Activated CD8-positive, alpha-beta T cell treated with anti-CD3 and anti-CD28 coated beads for 36 hours (primary cell): ENCODE results near the gene PPP4R1. TPM values are rescaled to one million over a fixed set of nuclear protein-coding genes. Genes with fewer than 3 reads are reported as not detected.

ENCODE experiments used
- ATAC-seq: fragments of 200-7000 bp; cut with Tn5 transposase; one replicate; pipeline ENCODE4 v1.10.0; 2021; ENCODE audit warnings: mild to moderate bottlenecking, moderate library complexity
- CTCF ChIA-PET: fragments of 350-600 bp; sonication (Branson Sonifier 250); formaldehyde crosslinking; loops from one replicate; lab custom pipeline; 2021; ENCODE audit warnings: antibody characterized with exemption; lab: Charles Lee
- POLR2A ChIA-PET: fragments of 350-600 bp; sonication (Branson Sonifier 250); formaldehyde crosslinking; loops from one replicate; lab custom pipeline; 2021; ENCODE audit warnings: antibody characterized with exemption; lab: Charles Lee
- DNase-seq: peaks from one replicate; pipeline ENCODE4 v3.0.0-alpha.2; 2020
- H3K27ac Mint-ChIP-seq: one replicate; pipeline ENCODE4 v1.8.0; 2021; ENCODE audit warnings: mild to moderate bottlenecking, mixed read lengths
- H3K27me3 Mint-ChIP-seq: one replicate; pipeline ENCODE4 v1.8.0; 2021; ENCODE audit warnings: mixed read lengths
- H3K36me3 Mint-ChIP-seq: one replicate; pipeline ENCODE4 v1.8.0; 2021; ENCODE audit warnings: low read depth, mixed read lengths
- H3K4me1 Mint-ChIP-seq: one replicate; pipeline ENCODE4 v1.8.0; 2021; ENCODE audit warnings: low read depth, mixed read lengths
- H3K4me3 Mint-ChIP-seq: one replicate; pipeline ENCODE4 v1.8.0; 2021; ENCODE audit warnings: mild to moderate bottlenecking, moderate library complexity, mixed read lengths
- H3K9me3 Mint-ChIP-seq: one replicate; pipeline ENCODE4 v1.8.0; 2021; ENCODE audit warnings: mixed read lengths
- CTCF ChIP-seq: fragments of 200-600 bp; IDR thresholded peaks from one replicate; pipeline ENCODE4 v1.8.0; 2022; ENCODE audit warnings: antibody characterized with exemption, mild to moderate bottlenecking
- intact Hi-C: fragments of 100-400 bp; cut with micrococcal nuclease; formaldehyde crosslinking; loops from one replicate; pipeline ENCODE4 v1.10.0; 2022
- total RNA-seq, 2 experiments: library from RNA; stranded (reverse); gene quantifications; one replicate each; pipeline ENCODE4 v1.2.3, GENCODE V29; 2021

Gene PPP4R1
- total RNA-seq, 2 experiments from 2014 or later = 31.4 to 31.7 TPM

- no peak overlapping the region for H3K27ac Mint-ChIP-seq
- no peaks in the 10 kb centered on the region for H3K9me3 Mint-ChIP-seq
- H3K27me3 Mint-ChIP-seq = no peaks in the 10 kb centered on the region
- no peak for ATAC-seq
- peaks cover 17% of the 10 kb centered on the region for H3K36me3 Mint-ChIP-seq
- DNase-seq = no peak
- CTCF ChIA-PET = interaction anchor here (1.3 kb wide), 1 partner anchor 10 kb away, joined by 3 read pairs; no protein-coding TSS in a partner anchor
- peaks cover 5% of the 10 kb centered on the region for H3K4me1 Mint-ChIP-seq
- intact Hi-C loops = loop anchor here (5.0 to 10.0 kb wide), 2 partner anchors 185 to 447 kb away; partner anchors contain the start of gene TWSG1
- no peak for TF ChIP-seq CTCF
- POLR2A ChIA-PET = no interaction called here
- H3K4me3 Mint-ChIP-seq = no peak overlapping the region
Observed at GRCh38 chr18:9519399-9519798, 95.0 kb downstream of the PPP4R1 start.

- no peaks in the 10 kb centered on the region for H3K27me3 Mint-ChIP-seq
- peaks cover 5% of the 10 kb centered on the region for H3K4me1 Mint-ChIP-seq
- DNase-seq (no peak), ATAC-seq (no peak)
- no peak overlapping the region for H3K27ac Mint-ChIP-seq
- no peaks in the 10 kb centered on the region for H3K9me3 Mint-ChIP-seq
- intact Hi-C loops = loop anchor here (5.0 to 10.0 kb wide), 2 partner anchors 183 to 446 kb away; partner anchors contain the start of gene TWSG1
- H3K4me3 Mint-ChIP-seq = no peak overlapping the region
- no peak for TF ChIP-seq CTCF
- CTCF ChIA-PET = interaction anchor here (0.9 to 4.4 kb wide), 4 partner anchors 12 to 313 kb away, joined by 3 to 29 read pairs (median 4); no protein-coding TSS in a partner anchor
- POLR2A ChIA-PET = no interaction called here
- H3K36me3 Mint-ChIP-seq = peaks cover 15% of the 10 kb centered on the region
Observed at GRCh38 chr18:9517869-9518268, 96.5 kb downstream of the PPP4R1 start.

GRCh38 chr18:9516437-9517064 is 97.8 kb downstream of the PPP4R1 start:
- Mint-ChIP-seq H3K27ac (no peak overlapping the region), H3K9me3 (no peaks in the 10 kb centered on the region), H3K4me1 (peaks cover 5% of the 10 kb centered on the region), H3K36me3 (peaks cover 15% of the 10 kb centered on the region), H3K27me3 (no peaks in the 10 kb centered on the region), H3K4me3 (no peak overlapping the region)
- DNase-seq (peak; percentile 8), ATAC-seq (peak; percentile 68)
- ChIA-PET CTCF (interaction anchor here (0.6 to 4.4 kb wide), 42 partner anchors 9 to 566 kb away, joined by 3 to 29 read pairs (median 4); partner anchors contain the start of genes RALBP1 and TWSG1), POLR2A (interaction anchor here (0.6 kb wide), 1 partner anchor 273 kb away, joined by 3 read pairs; no protein-coding TSS in a partner anchor)
- intact Hi-C loops = loop anchor here (5.0 to 10.0 kb wide), 2 partner anchors 182 to 444 kb away; partner anchors contain the start of gene TWSG1
- peak; percentile 87 for TF ChIP-seq CTCF

GRCh38 chr18:9513971-9514512 is 100.3 kb downstream of the PPP4R1 start:
- POLR2A ChIA-PET = interaction anchor here (0.9 to 1.0 kb wide), 2 partner anchors 16 to 152 kb away, joined by 3 read pairs; no protein-coding TSS in a partner anchor
- TF ChIP-seq CTCF = no peak
- no peak overlapping the region for H3K4me3 Mint-ChIP-seq
- H3K27ac Mint-ChIP-seq = no peak overlapping the region
- peaks cover 3% of the 10 kb centered on the region for H3K4me1 Mint-ChIP-seq
- CTCF ChIA-PET = interaction anchor here (0.8 to 4.4 kb wide), 3 partner anchors 8 to 441 kb away, joined by 3 to 29 read pairs (median 4); no protein-coding TSS in a partner anchor
- ATAC-seq = no peak
- no peaks in the 10 kb centered on the region for H3K27me3 Mint-ChIP-seq
- H3K36me3 Mint-ChIP-seq = peaks cover 10% of the 10 kb centered on the region
- intact Hi-C loops = loop anchor here (10.0 kb wide), 1 partner anchor 179 kb away; the partner anchor contains the start of gene TWSG1
- H3K9me3 Mint-ChIP-seq = no peaks in the 10 kb centered on the region
- DNase-seq = no peak
